GM06990 (cell line): ENCODE data around the gene TAAR9.
"Not testable (repeated sequence)": the region's sequence is repeated elsewhere in the genome, so short reads cannot be mapped to it uniquely, and the experiment has no call there.

Experiments
- DNase-seq: peaks from one replicate; pipeline ENCODE4 v3.0.0-alpha.2; 2011; ENCODE audit not compliant: insufficient read length; ENCODE audit errors: extremely low read depth
- H3K27me3 ChIP-seq: replicated peaks from 2 replicates; pipeline ENCODE4 v1.6.0; 2011; ENCODE audit warnings: low read length; ENCODE audit not compliant: control insufficient read depth, insufficient read depth
- H3K36me3 ChIP-seq: 2 replicates; pipeline ENCODE4 v1.5.1; 2011; ENCODE audit warnings: low read length; ENCODE audit not compliant: control insufficient read depth, insufficient read depth
- H3K4me3 ChIP-seq: replicated peaks from 2 replicates; pipeline ENCODE4 v1.5.1; 2011; ENCODE audit warnings: low read depth, mild to moderate bottlenecking, control low read depth, low read length
- TF ChIP-seq, protein P1 (sequence below): IDR thresholded peaks from 2 replicates; pipeline ENCODE4 v1.5.1; 2011; ENCODE audit warnings: low read length, control low read depth, mild to moderate bottlenecking, inconsistent platforms; ENCODE audit not compliant: insufficient read depth, poor library complexity, severe bottlenecking

The TAAR9 gene

GRCh38 chr6:132530293-132530974 lies 7.6 kb upstream of the TAAR9 start:
- Histone ChIP-seq H3K4me3 (peak overlapping the region; percentile 52), H3K36me3 (no peaks in the 10 kb centered on the region), H3K27me3 (no peaks in the 10 kb centered on the region)
- DNase-seq, result no peak
- TF ChIP-seq, protein P1, sequence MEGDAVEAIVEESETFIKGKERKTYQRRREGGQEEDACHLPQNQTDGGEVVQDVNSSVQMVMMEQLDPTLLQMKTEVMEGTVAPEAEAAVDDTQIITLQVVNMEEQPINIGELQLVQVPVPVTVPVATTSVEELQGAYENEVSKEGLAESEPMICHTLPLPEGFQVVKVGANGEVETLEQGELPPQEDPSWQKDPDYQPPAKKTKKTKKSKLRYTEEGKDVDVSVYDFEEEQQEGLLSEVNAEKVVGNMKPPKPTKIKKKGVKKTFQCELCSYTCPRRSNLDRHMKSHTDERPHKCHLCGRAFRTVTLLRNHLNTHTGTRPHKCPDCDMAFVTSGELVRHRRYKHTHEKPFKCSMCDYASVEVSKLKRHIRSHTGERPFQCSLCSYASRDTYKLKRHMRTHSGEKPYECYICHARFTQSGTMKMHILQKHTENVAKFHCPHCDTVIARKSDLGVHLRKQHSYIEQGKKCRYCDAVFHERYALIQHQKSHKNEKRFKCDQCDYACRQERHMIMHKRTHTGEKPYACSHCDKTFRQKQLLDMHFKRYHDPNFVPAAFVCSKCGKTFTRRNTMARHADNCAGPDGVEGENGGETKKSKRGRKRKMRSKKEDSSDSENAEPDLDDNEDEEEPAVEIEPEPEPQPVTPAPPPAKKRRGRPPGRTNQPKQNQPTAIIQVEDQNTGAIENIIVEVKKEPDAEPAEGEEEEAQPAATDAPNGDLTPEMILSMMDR, result peak; percentile 77

DNA sequence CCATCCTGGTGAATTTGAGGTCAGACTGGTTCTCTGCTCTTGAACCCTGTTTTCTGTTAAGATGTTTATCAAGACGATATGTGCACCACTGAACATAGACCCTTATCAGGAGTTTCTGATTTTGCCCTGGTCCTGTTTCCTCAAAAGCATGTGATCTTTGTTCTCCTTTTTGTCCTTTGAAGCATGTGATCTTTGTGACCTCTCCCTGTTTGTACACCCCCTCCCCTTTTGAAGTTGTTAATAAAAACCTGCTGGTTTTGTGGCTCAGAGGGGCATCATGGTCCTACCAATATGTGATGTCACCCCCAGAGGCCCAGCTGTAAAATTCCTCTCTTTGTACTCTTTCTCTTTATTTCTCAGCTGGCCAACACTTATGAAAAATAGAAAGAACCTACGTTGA lies 3.5 kb upstream of the TAAR9 start:
- not testable (repeated sequence) for H3K27me3 ChIP-seq, DNase-seq, H3K4me3 ChIP-seq, H3K36me3 ChIP-seq

GRCh38 chr6:132537145-132537544 lies 932 bp upstream of the TAAR9 start:
- Histone ChIP-seq H3K4me3 (no peak overlapping the region), H3K27me3 (no peaks in the 10 kb centered on the region; the same call in 1 of the 2 replicates), H3K36me3 (no peaks in the 10 kb centered on the region)
- TF ChIP-seq, protein P1, result no peak
- DNase-seq, result no peak

DNA sequence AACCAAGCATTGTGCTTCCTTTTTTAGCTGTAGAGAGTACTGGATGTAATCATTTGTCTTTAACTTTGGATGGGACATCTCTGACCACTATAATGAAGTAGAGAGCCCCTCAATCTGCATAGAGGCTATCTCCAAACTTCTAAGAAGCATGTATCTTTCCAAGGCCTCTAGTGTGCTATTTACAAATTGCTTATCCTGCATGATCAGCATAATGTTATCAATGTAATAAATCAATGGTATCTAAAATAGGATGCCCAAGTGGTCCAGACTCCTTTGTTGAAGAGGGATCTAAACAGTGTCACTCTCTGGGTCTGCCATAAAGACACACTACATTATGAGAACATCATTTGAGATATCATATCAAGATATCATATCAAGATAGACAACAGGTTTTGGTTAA lies 6.7 kb downstream of the TAAR9 start:
- no peaks in the 10 kb centered on the region for H3K36me3 ChIP-seq
- TF ChIP-seq, protein P1, result no peak

DNA sequence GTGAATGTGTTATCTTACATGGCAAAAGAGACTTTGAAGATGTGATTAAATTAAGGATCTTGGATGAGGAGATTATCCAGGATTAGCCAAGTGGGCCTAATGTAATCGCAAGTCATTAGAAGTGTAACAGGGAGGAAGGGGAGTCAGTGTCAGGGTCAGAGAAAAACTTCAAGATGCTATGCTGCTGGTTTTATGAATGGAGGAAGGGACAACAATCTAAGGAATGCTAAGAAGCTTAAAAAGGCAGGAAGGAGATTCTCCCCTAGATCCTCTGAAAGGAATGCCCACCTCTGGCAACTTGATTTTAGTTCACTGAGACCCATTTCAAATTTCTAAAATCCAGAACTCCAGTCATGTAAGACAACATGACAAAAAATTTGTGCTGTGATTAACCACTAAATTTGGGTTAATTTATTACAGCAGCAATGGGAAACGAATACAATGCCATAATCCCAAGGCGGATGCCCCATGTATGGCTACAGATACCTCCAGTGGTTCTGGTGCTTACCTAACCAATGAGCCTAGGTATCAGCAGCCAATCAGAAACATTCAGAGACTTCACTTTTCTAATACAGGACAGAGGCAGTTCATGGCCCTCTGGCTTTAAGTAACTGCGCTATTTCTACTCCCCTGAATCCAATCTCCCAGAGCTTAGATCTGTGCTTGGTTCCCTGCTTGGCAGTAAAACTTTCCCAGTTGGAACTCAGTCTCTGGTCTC lies 10.8 kb downstream of the TAAR9 start:
- H3K36me3 ChIP-seq, result no peaks in the 10 kb centered on the region
- TF ChIP-seq, protein P1, result no peak
- no peaks in the 10 kb centered on the region; the same call in none of the 2 replicates for H3K27me3 ChIP-seq
- no peak for DNase-seq
- no peak overlapping the region for H3K4me3 ChIP-seq

More for the DNA sequence above, 6.7 kb downstream of the TAAR9 start:
- no peaks in the 10 kb centered on the region for H3K27me3 ChIP-seq
- no peak for DNase-seq
- H3K4me3 ChIP-seq, result no peak overlapping the region

DNA sequence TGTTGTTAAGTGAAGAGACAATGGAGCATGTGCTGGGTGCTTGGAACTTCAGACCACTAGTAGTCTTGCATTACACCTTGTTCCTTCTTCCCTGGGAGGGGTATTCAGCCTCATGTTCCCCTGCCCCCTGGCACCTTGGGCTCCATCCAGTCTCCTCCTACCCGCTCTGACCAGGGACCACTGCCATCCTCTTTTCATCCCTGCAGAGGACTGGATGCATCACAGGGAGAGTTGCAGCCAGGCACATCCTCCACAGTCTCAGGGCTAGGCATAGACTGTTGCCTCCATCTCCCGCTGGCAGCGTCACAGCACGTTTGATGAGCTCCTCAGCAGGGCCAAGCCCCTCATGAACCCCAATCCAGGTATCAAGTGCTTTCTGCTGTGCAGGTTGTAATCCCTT lies 13.1 kb downstream of the TAAR9 start:
- H3K27me3 ChIP-seq, result no peaks in the 10 kb centered on the region; the same call in none of the 2 replicates
- no peaks in the 10 kb centered on the region for H3K36me3 ChIP-seq
- DNase-seq, result no peak
- H3K4me3 ChIP-seq, result no peak overlapping the region
- TF ChIP-seq, protein P1, result no peak
